ENCODE measurements around the gene TNC.

TNC gene

GRCh38 chr9:115000217-115000639, 117.7 kb downstream of the TNC start:
- Histone ChIP-seq H3F3A (ENCODE audit: insufficient read depth) (no peaks in the 10 kb centered on the region), H3K27me3 (ENCODE audit: low read length) (no peaks in the 10 kb centered on the region), H3K79me2 (ENCODE audit: insufficient read depth, low read length) (no peaks in the 10 kb centered on the region), H4K20me1 (ENCODE audit: low read depth, low read length) (no peaks in the 10 kb centered on the region), H3K9me2 (replicated peaks; ENCODE audit: insufficient read depth, low read length) (no peaks in the 10 kb centered on the region), H3K4me2 (ENCODE audit: low read depth, low read length, poor library complexity, severe bottlenecking) (no peak overlapping the region), H3K27ac (ENCODE audit: low read depth, low read length) (no peak overlapping the region), H3K9ac (ENCODE audit: low read length) (no peak overlapping the region), H2AFZ (ENCODE audit: low read depth, low read length, severe bottlenecking) (no peak overlapping the region), H3K4me3 (ENCODE audit: insufficient read depth, low read length, poor library complexity, severe bottlenecking) (no peak overlapping the region), H3K9me3 (ENCODE audit: insufficient read depth, low read length) (no peaks in the 10 kb centered on the region), H3K36me3 (ENCODE audit: low read length) (no peaks in the 10 kb centered on the region)
- no peak for TF ChIP-seq EZH2phosphoT487 (conservative IDR thresholded peaks at IDR 0.05; ENCODE audit: low read length)
- no peak for TF ChIP-seq CTCF (IDR thresholded peaks at IDR 0.05; ENCODE audit: insufficient read depth, low read length, poor library complexity, severe bottlenecking)

DNA sequence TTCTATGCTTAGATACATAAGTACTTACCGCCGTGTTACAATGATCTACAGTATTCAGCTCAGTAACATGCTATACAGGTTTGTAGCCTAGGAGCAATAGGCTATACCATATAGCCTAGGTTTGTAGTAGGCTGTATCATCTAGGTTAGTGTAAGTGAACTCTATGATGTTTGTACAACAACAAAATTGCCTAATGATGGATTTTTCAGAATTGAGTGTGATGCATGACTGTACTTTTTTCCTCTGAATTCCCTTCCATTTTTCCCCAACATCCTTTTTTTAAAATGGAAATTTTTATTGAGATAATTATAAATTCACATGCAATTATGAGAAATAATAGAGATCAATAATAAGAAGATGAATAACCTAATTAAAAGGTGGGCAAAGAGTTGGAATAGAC, 119.6 kb downstream of the TNC start:
- Histone ChIP-seq H3K9me3 (ENCODE audit: insufficient read depth, low read length) (no peaks in the 10 kb centered on the region), H3K36me3 (ENCODE audit: low read length) (no peaks in the 10 kb centered on the region), H3F3A (ENCODE audit: insufficient read depth) (no peaks in the 10 kb centered on the region), H3K27me3 (ENCODE audit: low read length) (no peaks in the 10 kb centered on the region), H3K9me2 (replicated peaks; ENCODE audit: insufficient read depth, low read length) (no peaks in the 10 kb centered on the region), H4K20me1 (ENCODE audit: low read depth, low read length) (no peaks in the 10 kb centered on the region), H3K9ac (ENCODE audit: low read length) (no peak overlapping the region), H3K79me2 (ENCODE audit: insufficient read depth, low read length) (no peaks in the 10 kb centered on the region), H3K27ac (ENCODE audit: low read depth, low read length) (no peak overlapping the region), H2AFZ (ENCODE audit: low read depth, low read length, severe bottlenecking) (no peak overlapping the region), H3K4me3 (ENCODE audit: insufficient read depth, low read length, poor library complexity, severe bottlenecking) (no peak overlapping the region), H3K4me2 (ENCODE audit: low read depth, low read length, poor library complexity, severe bottlenecking) (no peak overlapping the region)
- no peak for TF ChIP-seq CTCF (IDR thresholded peaks at IDR 0.05; ENCODE audit: insufficient read depth, low read length, poor library complexity, severe bottlenecking)
- TF ChIP-seq EZH2phosphoT487 (conservative IDR thresholded peaks at IDR 0.05; ENCODE audit: low read length) = no peak

DNA sequence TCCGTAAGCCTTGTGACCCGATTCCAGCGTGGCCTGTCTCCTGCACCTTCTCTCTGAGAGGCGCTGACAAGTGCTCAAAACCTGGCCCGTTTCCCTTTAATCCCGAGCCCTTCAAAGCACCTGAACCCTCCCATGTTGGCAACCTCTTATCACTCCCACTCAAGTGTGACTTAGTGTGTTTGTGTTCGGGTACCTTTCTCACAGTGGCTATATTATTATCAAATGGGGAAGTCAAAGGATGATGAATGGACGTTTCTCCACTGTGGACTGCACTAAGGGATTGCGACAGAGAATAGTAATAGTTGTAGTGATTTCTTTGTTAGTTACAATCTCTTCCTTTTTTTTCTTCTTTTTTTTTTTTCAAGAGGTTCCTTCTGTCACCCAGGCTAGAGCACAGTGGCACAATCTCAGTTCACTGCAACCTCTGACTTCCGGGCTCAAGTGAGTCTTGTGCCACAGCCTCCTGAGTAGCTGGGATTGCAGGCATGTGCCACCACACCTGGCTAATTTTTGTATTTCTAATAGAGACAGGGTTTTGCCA, 122.2 kb downstream of the TNC start:
- no peaks in the 10 kb centered on the region for H3K27me3 ChIP-seq (ENCODE audit: low read length)
- TF ChIP-seq CTCF (IDR thresholded peaks at IDR 0.05; ENCODE audit: insufficient read depth, low read length, poor library complexity, severe bottlenecking) = no peak
- TF ChIP-seq EZH2phosphoT487 (conservative IDR thresholded peaks at IDR 0.05; ENCODE audit: low read length) = no peak
- H3K4me3 ChIP-seq (ENCODE audit: insufficient read depth, low read length, poor library complexity, severe bottlenecking) = no peak overlapping the region
- no peaks in the 10 kb centered on the region for H3F3A ChIP-seq (ENCODE audit: insufficient read depth)
- H4K20me1 ChIP-seq (ENCODE audit: low read depth, low read length) = no peaks in the 10 kb centered on the region
- H3K9me2 ChIP-seq (replicated peaks; ENCODE audit: insufficient read depth, low read length) = no peaks in the 10 kb centered on the region
- no peaks in the 10 kb centered on the region for H3K36me3 ChIP-seq (ENCODE audit: low read length)
- H3K4me2 ChIP-seq (ENCODE audit: low read depth, low read length, poor library complexity, severe bottlenecking) = no peak overlapping the region
- H3K9ac ChIP-seq (ENCODE audit: low read length) = no peak overlapping the region
- H3K27ac ChIP-seq (ENCODE audit: low read depth, low read length) = no peak overlapping the region
- no peaks in the 10 kb centered on the region for H3K9me3 ChIP-seq (ENCODE audit: insufficient read depth, low read length)
- H2AFZ ChIP-seq (ENCODE audit: low read depth, low read length, severe bottlenecking) = no peak overlapping the region
- H3K79me2 ChIP-seq (ENCODE audit: insufficient read depth, low read length) = no peaks in the 10 kb centered on the region

Measured in SU-DHL-6 (cell line).